ENCODE data around the gene SLC22A17.

SLC22A17 gene

DNA sequence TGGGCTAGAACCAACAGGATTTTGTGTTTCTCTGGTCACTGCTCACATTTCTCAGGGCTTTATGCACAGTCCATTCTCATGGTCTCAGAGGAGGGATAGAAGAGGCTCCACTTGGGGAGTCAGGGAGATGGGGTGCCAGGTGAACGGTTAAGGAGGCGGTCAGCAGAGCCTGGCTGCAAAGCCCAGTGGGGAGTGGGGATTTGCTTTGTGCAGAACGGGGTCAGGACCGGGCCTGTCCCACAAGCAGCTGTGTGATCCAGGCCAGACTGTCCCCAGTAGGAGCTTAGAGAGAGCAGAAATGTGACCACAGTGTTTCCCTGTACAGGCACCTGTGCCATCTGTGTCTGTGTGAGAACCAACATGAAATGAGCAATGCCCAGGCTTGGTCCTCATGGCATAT lies 28.3 kb upstream of the SLC22A17 start:
- DNase-seq, result no peak

DNA sequence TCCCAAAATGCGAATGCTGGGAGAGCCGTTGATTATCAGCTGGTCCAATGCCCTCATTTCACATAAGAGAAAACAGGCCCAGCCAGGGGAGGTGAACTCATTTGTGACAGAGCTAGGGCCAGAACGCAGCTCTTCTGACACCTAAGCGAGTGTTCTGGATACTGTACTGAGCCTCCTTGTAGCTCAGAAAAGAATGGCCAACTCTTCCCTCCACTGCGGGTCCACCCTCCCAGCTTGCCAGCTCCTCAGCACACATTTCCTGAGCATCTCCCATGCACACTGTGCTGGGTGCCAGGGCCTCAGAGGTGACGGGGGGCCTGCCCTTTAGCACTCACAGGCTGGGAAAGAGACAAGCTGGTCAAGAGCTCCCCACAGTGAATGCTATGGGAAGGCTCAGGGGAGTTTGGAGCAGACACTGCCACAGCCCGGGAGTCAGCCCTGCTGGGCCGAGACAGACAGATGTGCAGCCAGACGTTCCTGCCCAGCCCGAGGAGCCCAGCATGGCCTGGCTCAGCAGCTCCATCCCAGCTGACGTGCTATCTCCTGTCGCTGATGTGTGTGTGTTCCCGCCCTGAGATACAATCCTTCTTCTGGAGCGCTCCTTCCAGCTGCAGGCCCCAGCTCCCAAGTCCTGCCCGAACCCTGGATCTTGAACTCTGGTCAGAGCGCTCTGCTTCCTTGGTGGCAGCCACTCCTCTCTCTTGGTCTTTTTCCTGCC lies 27.7 kb upstream of the SLC22A17 start:
- DNase-seq, result no peak

DNA sequence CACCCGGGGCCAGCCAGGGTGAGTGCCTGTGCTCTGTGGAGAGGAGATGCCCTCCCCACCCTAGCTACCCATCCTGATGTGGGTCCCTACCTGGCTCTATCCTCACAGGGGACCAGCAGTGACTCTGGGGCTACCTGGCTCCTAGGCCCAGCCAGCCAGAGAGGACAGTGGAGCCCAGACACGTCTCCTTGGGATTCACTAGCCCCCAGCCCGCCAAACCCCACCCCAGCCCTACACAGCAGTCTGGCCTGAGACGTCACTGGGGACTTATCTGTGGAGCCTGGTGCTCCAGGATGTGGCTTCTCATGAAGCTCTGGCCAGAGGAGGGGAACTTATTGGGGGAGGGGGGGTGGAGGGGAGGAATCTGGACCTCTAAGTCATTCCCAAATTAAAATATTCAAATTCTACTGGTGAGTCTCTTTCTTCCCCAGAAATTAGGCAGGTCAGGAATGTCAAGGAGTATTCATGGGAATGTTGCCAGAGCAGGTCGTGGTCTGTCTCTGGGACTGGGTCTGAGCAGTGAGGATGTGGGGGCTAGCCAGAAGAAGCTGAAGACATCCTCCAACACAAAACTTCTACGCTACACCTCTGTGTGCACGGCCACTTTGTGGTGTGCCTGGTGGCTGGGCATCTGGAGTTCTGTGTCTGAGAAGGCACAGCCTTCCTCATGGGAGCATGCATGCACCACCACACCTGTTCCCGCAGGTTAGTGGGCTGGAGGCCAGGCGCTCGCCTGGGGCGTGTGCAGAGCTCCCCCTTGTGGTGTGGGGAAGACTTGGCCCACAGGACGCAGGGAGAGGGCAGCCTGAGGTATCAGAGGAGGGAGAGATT lies 26.9 kb upstream of the SLC22A17 start:
- peak; percentile 24 to 26 for DNase-seq

DNA sequence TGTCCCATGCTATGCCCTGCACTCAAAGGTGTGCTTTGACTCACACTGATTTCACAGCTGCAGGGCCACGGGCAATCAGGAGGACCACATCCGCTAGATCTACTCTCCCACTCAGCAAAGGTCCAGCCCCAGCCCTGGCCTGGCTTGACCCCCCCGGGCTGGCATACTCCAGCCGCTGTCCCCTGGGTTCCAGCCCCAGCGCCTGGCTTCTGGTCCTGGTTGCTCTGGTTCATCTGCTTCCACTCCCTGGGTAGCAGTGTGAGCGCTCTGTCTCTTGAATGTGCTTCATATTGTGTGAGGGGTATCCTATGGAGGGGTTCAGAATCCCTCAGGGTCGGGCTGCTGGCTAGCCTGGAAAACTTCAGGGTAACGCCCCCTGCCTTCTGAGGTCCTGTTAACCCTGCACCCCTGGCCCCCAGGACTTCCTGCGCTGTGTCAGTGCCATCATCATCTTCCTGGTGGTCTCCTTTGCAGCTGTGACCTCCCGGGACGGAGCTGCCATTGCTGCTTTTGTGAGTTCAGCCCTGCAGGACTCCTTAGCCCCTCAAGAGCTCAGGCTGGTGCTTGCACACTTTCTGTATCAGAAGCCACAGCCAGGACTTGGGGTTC lies 26.0 kb upstream of the SLC22A17 start:
- no peak for DNase-seq

DNA sequence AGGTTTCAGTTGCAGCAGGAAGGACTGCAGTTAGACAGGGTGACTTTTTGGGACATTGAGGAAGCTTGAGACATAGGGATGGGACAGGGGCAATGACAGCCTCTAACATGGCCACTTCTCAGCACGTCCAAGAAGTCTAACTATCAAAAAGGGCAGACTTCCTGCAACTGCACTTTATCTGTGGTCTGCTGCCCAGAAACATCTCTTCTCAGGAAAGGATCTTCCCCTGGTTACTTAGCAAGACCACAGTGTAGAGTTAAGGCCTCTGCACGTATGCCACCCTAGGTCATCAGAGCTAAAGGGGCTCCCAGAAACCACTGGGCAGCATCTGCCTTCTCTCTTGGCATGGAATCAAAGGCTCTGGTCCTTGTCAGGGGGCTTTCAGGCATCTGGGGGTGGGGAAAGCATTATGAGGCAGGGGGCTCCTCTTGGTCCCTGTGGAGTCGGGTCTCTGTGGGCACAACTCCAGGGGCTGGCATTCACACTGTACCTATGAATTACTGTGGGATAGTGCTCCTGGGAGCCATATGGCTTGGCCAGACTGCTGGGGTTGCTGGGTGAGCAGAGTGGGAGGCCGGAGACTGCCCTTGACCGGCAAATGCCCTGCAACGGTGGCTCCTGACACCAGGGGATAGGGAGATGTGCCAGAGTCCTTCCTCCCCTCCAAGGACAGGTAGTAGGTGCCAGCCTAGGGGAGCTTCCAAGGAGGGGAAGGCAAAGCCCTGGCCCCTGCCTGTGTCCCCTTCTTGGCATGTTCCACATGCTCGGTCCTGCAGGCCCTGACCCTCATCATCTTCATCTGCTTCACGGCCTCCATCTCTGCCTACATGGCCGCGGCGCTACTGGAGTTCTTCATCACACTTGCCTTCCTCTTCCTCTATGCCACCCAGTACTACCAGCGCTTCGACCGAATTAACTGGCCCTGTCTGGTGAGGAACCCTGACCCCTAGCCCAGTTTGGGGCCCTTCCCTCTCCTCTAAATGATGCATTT lies 25.2 kb upstream of the SLC22A17 start:
- DNase-seq, result no peak

DNA sequence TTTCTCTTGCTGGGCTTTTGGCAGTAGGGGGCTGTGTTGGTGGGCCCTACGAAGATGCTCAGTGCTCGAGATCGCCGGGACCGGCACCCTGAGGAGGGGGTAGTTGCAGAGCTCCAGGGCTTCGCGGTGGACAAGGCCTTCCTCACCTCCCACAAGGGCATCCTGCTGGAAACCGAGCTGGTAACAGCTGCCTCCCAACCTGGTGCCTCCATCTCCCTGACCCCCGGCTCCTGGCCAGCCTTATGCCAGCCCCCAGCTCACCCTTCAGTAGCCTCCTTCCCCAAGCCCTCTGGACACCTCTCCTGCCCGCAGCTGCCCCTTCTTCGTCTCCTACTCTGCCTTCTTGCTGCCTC lies 24.5 kb upstream of the SLC22A17 start:
- no peak for DNase-seq

DNA sequence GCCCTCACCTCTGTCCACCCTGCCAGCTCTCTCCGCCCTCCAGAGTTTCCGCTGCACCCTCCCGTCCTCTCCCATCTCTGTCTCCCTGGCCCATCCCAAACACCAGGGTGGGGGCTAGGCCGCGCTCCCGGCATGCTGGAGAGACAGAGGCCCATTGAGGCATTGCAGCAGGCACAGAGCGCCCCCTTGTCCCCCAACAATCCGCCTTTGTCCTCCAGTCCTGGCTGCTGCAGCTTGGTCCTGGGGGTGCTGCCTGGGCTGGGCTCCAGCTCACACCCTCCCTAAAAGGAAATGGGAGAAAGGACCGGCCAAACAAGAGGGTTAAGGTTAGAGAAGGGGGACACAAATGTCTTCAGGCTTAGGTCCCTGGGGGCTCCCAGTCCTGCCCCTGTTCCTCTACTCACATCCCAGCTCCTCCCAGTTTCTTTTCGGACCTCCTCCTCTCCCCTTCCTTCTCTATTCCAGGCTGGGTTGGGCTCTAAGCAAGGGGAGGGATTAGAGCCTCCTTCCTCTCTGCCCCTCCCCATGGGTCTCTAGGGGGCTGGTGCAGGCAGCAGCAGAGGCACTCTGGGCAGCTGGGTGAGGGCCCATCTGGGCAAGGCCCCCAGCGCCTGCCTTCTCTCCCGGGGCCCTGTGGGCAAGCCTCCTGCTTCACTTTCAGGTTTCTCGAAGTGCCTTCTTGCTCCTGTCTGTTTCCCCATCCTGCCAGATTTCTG lies 24.0 kb upstream of the SLC22A17 start, which contains the start of gene CMTM5:
Gene CMTM5, plus strand, starts transcription at position 565 of the 716 bp plus-strand sequence. CDS start 206 bp downstream, outside the sequence.
- no peak for DNase-seq

DNA sequence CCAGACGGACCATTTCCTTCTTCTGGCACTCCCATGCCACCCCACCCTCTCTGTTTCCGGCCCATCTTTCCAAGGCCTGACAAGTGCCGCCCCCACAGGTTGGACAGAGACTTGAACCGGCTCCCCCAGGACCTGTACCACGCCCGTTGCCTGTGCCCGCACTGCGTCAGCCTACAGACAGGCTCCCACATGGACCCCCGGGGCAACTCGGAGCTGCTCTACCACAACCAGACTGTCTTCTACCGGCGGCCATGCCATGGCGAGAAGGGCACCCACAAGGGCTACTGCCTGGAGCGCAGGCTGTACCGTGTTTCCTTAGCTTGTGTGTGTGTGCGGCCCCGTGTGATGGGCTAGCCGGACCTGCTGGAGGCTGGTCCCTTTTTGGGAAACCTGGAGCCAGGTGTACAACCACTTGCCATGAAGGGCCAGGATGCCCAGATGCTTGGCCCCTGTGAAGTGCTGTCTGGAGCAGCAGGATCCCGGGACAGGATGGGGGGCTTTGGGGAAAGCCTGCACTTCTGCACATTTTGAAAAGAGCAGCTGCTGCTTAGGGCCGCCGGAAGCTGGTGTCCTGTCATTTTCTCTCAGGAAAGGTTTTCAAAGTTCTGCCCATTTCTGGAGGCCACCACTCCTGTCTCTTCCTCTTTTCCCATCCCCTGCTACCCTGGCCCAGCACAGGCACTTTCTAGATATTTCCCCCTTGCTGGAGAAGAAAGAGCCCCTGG lies 23.0 kb upstream of the SLC22A17 start:
- DNase-seq, result no peak

DNA sequence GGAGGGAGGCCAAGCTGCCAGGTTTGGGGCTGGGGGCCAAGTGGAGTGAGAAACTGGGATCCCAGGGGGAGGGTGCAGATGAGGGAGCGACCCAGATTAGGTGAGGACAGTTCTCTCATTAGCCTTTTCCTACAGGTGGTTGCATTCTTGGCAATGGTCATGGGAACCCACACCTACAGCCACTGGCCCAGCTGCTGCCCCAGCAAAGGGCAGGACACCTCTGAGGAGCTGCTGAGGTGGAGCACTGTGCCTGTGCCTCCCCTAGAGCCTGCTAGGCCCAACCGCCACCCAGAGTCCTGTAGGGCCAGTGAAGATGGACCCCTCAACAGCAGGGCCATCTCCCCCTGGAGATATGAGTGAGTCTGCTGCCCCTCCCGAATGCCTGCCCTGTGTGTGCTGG lies 20.4 kb upstream of the SLC22A17 start:
- DNase-seq, result no peak

DNA sequence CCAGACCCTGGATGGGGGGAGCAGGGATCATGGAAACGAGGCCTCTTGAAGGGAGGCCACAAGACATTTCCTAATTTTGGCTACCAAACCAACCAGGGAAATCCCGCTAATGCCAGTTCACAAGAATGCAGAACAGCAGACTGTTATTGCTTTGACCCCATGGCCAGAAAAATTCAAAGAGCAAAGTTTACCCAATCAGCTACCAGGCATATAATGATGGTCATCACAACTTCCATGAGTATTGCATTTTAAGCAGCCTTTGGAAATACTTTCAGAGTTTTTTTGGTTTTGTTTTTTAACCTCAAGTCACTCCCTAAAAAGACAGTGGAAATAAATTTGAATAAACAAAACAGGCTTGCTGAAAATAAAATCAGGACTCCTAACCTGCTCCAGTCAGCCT lies 19.8 kb upstream of the SLC22A17 start, which contains the start of gene IL25:
Gene IL25, plus strand, starts transcription at position 301 of the 400 bp plus-strand sequence.
- DNase-seq, result no peak

DNA sequence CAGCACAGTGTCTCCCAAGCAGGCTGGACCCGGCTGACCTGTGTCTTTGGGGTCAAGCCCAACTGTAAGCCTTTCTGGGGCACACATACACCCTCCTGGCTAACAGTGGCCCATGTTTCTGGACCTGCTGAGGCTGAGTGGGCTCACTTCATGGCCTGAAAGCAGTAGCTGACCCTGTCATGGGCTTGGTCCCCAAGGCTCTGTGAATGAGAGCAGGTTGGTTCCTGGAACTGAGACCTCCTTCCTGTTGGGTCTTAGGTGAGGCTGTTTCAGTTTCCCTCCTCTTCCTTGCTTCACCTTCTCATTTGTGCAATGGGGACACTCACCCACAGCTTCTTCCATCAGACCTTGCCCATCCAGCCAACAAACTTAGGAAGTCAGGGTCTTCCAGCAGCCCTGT lies 19.2 kb upstream of the SLC22A17 start:
- no peak for DNase-seq

DNA sequence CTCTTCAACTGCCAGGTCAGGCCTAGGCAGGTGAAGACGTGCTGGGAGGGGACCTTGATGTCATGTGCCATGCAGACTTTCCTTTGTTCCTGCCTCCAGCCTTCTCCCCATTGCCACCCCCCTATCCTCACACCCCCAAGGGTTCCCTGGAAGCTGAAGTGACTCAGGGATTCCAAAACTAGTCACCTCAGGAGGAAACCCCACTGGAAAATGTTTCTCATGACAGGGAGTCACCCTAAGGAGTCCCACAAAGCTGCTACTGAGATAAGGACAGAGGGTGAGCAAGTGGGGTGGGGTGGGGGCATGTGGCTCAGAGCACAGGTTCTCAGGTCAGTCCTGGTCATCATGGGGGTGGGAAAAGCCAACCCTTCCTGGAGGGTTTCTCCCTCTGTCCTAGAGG lies 17.5 kb upstream of the SLC22A17 start:
- no peak for DNase-seq

DNA sequence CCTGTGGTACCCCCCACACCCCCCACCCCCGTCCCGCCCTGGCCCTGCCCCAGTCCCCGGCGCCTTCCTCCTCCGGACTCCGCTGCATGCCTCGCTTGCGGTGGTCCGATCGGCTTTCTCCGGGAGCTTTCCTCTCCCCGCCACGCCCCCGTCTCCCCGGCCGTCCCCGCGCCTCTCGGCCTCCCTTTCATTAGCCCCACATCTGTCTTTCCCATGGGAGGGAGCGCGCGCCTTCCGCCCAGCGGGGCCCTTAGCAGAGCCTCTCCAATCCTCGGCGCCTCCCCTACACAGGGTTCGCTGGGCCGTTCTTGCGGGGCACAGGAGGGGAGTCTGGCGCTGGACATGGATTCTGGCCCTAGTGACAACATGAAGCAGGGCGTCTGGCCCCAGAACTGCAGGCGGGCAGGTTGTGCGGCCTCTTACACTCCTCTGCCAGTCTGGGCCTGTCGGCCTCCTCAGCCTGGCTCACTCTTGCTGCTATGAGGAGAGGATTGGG lies 13.8 kb upstream of the SLC22A17 start:
- DNase-seq, result no peak

DNA sequence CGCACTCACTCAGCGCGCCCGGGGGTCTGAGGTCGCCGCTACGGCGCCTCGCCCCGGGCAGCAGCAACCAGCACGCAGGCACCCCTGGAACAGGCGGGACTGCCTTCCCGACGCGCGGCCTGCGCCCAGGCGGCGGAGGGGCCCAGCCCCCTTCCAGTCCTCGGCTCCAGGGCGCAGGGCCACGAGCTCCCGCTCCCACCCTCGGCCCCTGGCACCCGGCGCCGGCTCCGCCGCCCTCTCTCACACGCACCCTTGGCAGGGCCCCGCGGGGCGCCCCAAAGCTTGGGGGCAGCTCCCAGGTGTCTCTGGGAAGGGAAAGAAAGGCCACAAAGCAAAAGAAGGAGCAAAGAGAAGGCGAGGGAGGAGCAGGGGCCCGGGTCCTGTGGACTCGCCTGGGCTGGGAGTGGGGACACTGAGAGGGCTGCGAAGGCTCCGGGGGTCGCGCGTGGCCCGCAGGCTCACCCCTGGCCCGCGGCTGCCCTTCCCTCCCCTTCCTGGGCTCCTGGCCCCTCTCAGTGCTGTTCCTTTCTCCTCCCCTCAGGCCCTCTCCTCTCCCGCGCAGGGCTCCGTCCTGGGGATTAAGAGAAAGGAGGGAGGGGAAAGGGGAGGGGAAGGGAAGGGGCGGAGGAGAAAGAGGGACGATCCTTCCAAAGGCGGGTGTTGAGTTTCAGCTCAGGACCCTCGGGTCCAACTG lies 13.2 kb upstream of the SLC22A17 start:
- no peak for DNase-seq

DNA sequence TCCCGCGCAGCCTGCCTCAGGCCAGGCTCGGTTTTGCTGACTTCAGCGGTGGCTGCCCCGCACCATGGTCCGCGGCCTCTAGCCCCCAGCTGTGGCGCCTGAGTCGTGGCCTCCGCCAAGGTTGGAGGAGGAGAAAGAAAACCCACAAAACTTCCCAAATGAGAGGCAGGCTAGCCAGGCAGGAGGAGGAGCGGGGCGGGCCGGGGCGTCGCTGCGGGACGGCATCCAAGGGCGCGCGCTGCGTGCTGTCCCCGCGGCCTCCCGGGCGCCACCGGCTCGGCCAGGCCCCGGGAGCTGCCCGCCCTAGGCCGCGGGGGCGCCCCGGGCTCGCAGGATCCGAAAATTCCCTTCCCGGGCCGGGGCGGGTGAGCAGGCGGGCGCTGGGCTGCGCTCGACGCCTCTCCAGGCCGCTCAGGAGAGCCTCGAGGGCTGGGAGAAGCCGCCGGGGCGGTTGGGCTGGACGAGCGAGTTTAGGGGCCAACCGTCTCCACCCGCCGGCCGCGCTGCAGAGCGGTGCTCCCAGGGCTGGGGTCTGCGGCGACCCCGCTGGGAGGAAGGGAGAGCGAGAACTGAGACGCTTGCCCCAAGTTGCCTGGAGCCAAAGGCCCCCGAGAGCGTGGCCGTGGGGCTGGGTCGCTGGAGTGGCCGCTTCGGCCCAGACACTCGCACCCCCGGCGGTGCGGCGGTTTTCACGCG lies 12.5 kb upstream of the SLC22A17 start, which contains the start of gene EFS:
Gene EFS, minus strand, starts transcription at position 137 of the 696 bp plus-strand sequence. CDS start 147 bp downstream, outside the sequence.
- no peak for DNase-seq

DNA sequence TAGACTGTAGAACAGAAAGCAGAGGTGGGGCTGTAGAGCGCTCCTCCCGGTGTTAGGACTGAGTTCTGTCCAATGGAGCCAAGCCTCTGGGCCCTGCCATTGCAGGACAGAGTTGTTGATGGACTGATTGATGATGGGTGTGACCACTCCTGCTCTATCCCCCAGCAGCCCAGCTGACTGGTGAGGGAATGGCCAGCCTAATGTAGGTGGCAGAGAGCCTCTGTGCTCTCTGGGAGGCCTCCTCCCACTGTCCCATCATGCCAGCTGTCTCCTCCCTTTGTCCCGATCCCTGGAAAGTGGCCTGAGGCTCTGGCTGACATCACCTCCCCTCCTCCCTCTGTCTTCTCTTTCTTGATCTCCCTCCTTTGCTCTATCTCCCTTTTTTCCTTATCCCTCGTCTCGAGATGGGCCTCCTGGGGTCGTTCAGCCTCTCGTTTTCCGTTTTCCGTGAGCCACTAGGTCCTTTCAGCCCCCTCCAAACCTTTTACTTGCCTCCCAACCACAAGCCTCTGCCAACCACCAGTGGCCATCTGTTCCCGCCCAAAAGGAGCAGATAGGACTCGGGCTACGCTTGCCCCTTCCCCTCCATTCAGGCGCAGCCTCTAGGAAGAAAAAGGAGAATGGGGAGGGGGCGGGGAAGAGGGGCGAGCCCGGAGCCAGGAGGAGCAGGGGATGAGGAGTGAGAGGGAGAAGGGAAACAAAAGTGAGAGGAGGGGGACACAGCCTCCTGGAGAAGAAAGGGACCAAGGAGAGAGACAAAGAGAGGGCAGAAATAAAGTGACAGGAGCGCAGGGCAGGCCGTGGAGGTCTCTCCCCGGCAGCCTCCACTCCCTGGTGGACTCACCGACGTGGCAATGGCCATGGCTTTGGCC lies 11.7 kb upstream of the SLC22A17 start:
- no peak for DNase-seq

DNA sequence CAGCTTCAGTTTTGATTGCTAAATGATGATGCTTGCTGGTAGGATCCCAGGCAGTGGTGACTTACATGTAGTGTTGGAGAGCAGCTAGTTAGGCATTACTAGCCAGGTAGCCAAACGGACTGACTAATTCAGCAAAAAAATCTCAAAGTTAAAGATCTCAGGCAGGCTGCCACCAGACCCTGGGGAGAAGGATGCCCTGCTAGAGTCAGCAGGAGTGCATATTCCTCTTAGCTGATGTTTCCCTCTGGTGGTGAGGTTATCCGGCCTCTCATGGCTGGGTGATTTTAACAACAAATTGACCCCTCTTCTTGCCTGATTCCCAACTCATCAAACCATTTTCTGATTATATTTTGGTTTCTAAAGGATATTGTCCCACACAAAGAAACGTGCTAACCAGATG lies 9.5 kb upstream of the SLC22A17 start:
- DNase-seq, result peak in 1 of 2 experiments; percentile 1

DNA sequence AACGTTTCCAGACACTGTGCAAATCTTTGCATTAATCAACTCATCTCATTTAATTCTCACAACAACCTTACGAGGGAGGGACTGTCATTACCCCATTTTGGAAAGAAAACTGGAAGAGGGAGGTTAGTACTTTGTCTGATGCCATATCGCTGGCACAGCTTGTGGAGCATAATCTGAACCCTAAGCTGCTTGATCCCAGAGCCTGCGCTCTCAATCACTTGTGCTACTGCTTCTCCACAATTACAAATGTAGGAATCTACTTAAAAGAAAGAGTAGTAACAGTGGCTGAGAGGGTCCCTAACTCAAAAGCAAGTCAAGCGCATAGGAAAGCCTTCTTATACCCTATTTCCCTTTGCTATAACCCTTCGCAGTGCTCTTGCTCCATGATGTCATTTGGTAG lies 9.1 kb upstream of the SLC22A17 start:
- DNase-seq, result no peak
